Mesodermal cell (in vitro differentiated cells): ENCODE results near the gene SLC4A2.

Experiments used
- H3K27ac ChIP-seq: 2 replicates; pipeline ENCODE4 v1.7.0; 2013; ENCODE audit warnings: mild to moderate bottlenecking, low read depth, low read length, moderate library complexity; ENCODE audit not compliant: severe bottlenecking
- H3K36me3 ChIP-seq: 2 replicates; pipeline ENCODE4 v1.7.1; 2013; ENCODE audit warnings: mild to moderate bottlenecking, low read length, moderate library complexity; ENCODE audit not compliant: control insufficient read depth, insufficient read depth
- H3K4me1 ChIP-seq: one replicate; pipeline ENCODE4 v1.7.1; 2013; ENCODE audit warnings: mild to moderate bottlenecking, low read length; ENCODE audit not compliant: insufficient read depth, control insufficient read depth, poor library complexity, severe bottlenecking
- H3K4me3 ChIP-seq: 2 replicates; pipeline ENCODE4 v1.7.0; 2013; ENCODE audit warnings: low read length, control low read depth, mild to moderate bottlenecking; ENCODE audit not compliant: insufficient read depth, poor library complexity, severe bottlenecking; ENCODE audit errors: extremely low read depth
- H3K9me3 ChIP-seq: 2 replicates; pipeline ENCODE4 v1.7.1; 2013; ENCODE audit warnings: mild to moderate bottlenecking, low read length, moderate library complexity; ENCODE audit not compliant: control insufficient read depth
- WGBS, 2 experiments: methylation state at CpG; one replicate each; pipeline ENCODE4 v1.1.5; 2013; ENCODE audit warnings: missing lambda C conversion rate in 2 of 2; ENCODE audit not compliant: insufficient coverage in 2 of 2; 5-methylcytosine and 5-hydroxymethylcytosine counted together

The SLC4A2 gene

GRCh38 chr7:151089893-151090730 lies 30.7 kb downstream of the SLC4A2 start:
- 82 to 85% methylated on average over 11 to 15 of the region's 22 CpGs for WGBS, 2 experiments
- Histone ChIP-seq H3K27ac (peak overlapping the region; percentile 80), H3K4me3 (peak overlapping the region; percentile 87), H3K9me3 (no peaks in the 10 kb centered on the region), H3K4me1 (peaks cover 38% of the 10 kb centered on the region), H3K36me3 (peaks cover 40% of the 10 kb centered on the region)

GRCh38 chr7:151091003-151091402 lies 31.6 kb downstream of the SLC4A2 start:
- Histone ChIP-seq H3K36me3 (peaks cover 48% of the 10 kb centered on the region), H3K9me3 (no peaks in the 10 kb centered on the region), H3K4me3 (no peak overlapping the region), H3K27ac (no peak overlapping the region), H3K4me1 (peaks cover 37% of the 10 kb centered on the region)
- 89 to 92% methylated on average over 7 of the region's 7 CpGs for WGBS, 2 experiments

GRCh38 chr7:151091431-151091830 lies 32.0 kb downstream of the SLC4A2 start:
- H3K9me3 ChIP-seq, result no peaks in the 10 kb centered on the region
- peaks cover 37% of the 10 kb centered on the region for H3K4me1 ChIP-seq
- 67 to 72% methylated on average over 6 of the region's 6 CpGs for WGBS, 2 experiments
- peaks cover 53% of the 10 kb centered on the region for H3K36me3 ChIP-seq
- H3K4me3 ChIP-seq, result no peak overlapping the region
- no peak overlapping the region for H3K27ac ChIP-seq

- no peaks in the 10 kb centered on the region for H3K9me3 ChIP-seq
- H3K4me1 ChIP-seq, result peaks cover 37% of the 10 kb centered on the region
- 98% methylated on average over 14 of the region's 14 CpGs for WGBS, 2 experiments
- H3K27ac ChIP-seq, result no peak overlapping the region
- H3K4me3 ChIP-seq, result no peak overlapping the region
- H3K36me3 ChIP-seq, result peaks cover 58% of the 10 kb centered on the region
These were observed 32.6 kb downstream of the SLC4A2 start for GRCh38 chr7:151091988-151092387.

GRCh38 chr7:151093748-151094147 lies 34.4 kb downstream of the SLC4A2 start:
- peaks cover 71% of the 10 kb centered on the region for H3K36me3 ChIP-seq
- no peak overlapping the region for H3K27ac ChIP-seq
- peaks cover 32% of the 10 kb centered on the region for H3K4me1 ChIP-seq
- no peak overlapping the region for H3K4me3 ChIP-seq
- no peaks in the 10 kb centered on the region for H3K9me3 ChIP-seq
- 93 to 98% methylated on average over 5 to 6 of the region's 6 CpGs for WGBS, 2 experiments

GRCh38 chr7:151094675-151095074 lies 35.3 kb downstream of the SLC4A2 start:
- no peaks in the 10 kb centered on the region for H3K9me3 ChIP-seq
- H3K4me1 ChIP-seq, result peaks cover 27% of the 10 kb centered on the region
- no peak overlapping the region for H3K27ac ChIP-seq
- peaks cover 71% of the 10 kb centered on the region for H3K36me3 ChIP-seq
- WGBS, 2 experiments, result 90 to 93% methylated on average over 2 to 5 of the region's 5 CpGs
- no peak overlapping the region for H3K4me3 ChIP-seq

GRCh38 chr7:151095123-151095797 lies 35.9 kb downstream of the SLC4A2 start:
- no peaks in the 10 kb centered on the region for H3K9me3 ChIP-seq
- no peak overlapping the region for H3K27ac ChIP-seq
- no peak overlapping the region for H3K4me3 ChIP-seq
- WGBS, 2 experiments, result 93% methylated on average over 7 to 8 of the region's 10 CpGs
- peaks cover 65% of the 10 kb centered on the region for H3K36me3 ChIP-seq
- peaks cover 21% of the 10 kb centered on the region for H3K4me1 ChIP-seq

GRCh38 chr7:151095828-151096475 lies 36.6 kb downstream of the SLC4A2 start:
- 96 to 97% methylated on average over 15 of the region's 17 CpGs for WGBS, 2 experiments
- H3K4me3 ChIP-seq, result no peak overlapping the region
- no peak overlapping the region for H3K27ac ChIP-seq
- H3K36me3 ChIP-seq, result peaks cover 65% of the 10 kb centered on the region
- peaks cover 19% of the 10 kb centered on the region for H3K4me1 ChIP-seq
- no peaks in the 10 kb centered on the region for H3K9me3 ChIP-seq

GRCh38 chr7:151099486-151100211 lies 40.3 kb downstream of the SLC4A2 start:
- peaks cover 68% of the 10 kb centered on the region for H3K36me3 ChIP-seq
- peaks cover 21% of the 10 kb centered on the region for H3K4me1 ChIP-seq
- no peak overlapping the region for H3K27ac ChIP-seq
- WGBS, 2 experiments, result 96% methylated on average over 12 to 18 of the region's 20 CpGs
- no peaks in the 10 kb centered on the region for H3K9me3 ChIP-seq
- no peak overlapping the region for H3K4me3 ChIP-seq

GRCh38 chr7:151100921-151101320 lies 41.5 kb downstream of the SLC4A2 start:
- Histone ChIP-seq H3K9me3 (no peaks in the 10 kb centered on the region), H3K27ac (no peak overlapping the region), H3K36me3 (peaks cover 62% of the 10 kb centered on the region), H3K4me3 (no peak overlapping the region), H3K4me1 (peaks cover 19% of the 10 kb centered on the region)
- WGBS, 2 experiments, result 94 to 97% methylated on average over 9 of the region's 10 CpGs
